GM19351 (cell line): ENCODE data around the gene ARHGEF19.
"Not testable (repeated sequence)": the region's sequence is repeated elsewhere in the genome, so short reads cannot be mapped to it uniquely, and the experiment has no call there.

Experiments
- ATAC-seq: cut with Tn5 transposase; IDR thresholded peaks from one replicate; pipeline ENCODE4 v1.9.1; 2021; ENCODE audit warnings: mild to moderate bottlenecking, moderate library complexity; ENCODE audit not compliant: unreplicated experiment

The ARHGEF19 gene

GRCh38 chr1:16212251-16212961 is at the start of gene ARHGEF19:
Gene ARHGEF19, minus strand, starts transcription at chr1:16212652. Its CDS starts 3,598 bp downstream, at chr1:16209054.
- ATAC-seq = no peak

DNA sequence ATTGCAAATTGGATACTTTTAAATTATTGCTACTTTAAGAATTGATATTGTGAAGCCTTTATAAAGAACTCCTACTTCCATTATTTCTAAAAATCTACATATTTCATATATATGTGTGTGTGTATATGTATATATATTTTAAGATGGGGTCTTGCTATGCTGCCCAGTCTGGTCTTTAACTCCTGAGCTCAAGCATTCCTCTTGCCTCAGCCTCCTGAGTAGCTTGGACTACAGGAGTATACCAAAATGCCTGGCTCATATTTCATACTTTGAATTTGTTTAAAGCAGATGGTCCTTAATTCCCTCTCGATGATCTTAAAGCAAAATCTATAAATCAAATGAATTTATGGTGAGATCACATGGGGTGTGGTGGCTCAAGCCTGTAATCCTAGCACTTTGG is 49.6 kb upstream of the ARHGEF19 start:
- ATAC-seq = no peak

- no peak for ATAC-seq
Measured at GRCh38 chr1:16260814-16261213, 48.4 kb upstream of the ARHGEF19 start.

DNA sequence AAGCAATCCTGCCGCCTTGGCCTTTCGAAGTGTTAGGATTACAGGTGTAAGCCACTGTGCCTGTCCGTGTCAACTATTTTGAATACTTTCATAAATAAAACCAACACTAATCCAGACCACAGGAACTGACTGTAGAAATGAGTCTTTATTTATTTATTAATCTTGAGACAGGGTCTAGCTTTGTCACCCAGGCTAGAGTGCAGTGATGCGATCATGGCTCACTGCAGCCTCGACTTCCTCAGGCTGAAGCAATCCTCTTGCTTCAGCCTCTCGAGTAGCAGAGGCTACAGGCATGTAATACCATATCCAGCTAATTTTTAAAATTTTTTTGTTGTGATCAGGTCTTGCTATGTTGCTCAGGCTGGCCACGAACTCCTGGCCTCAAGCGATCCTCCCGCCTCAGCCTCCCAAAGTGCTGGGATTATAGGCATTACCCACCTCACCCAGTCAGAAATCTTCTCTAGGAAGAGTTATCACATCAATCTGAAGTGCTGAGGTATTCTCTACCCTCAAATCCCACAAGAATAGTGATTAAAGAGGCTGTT is 46.2 kb upstream of the ARHGEF19 start:
- ATAC-seq = no peak

DNA sequence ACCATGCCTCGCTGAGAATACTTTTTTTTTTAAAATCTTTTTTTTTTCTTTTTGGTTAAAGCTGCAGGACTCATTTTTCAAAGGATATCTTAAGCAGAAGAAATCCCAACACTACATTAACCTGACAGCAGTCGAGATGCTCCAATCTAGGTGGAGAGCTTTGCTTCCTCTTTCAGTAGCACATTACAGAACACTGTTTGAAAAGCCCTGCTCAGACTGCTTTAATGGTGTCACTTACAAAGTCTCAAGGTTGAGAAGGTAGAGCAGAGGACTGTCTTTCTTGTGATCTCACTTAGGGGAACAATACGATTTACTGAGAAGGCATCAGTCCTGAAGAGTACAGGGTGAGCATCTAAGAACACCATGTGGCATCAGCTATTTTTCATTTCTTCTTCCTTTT is 45.5 kb upstream of the ARHGEF19 start:
- no peak for ATAC-seq

DNA sequence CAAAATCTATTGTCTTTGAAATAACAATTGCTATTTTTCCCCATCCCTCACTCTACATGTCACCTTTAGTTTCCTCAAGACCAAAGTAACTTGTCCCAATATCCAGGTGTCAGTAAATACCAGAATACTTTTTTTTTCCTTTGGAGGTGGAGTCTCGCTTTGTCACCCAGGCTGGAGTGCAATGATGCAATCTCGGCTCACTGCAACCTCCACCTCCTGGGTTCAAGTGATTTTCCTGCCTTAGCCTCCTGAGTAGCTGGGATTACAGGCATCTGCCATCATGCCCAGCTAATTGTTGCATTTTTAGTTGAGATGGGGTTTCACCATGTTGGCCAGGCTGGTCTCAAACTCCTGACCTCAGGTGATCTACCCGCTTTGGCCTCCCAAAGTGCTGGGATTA is 45.1 kb upstream of the ARHGEF19 start:
- not testable (repeated sequence) for ATAC-seq

DNA sequence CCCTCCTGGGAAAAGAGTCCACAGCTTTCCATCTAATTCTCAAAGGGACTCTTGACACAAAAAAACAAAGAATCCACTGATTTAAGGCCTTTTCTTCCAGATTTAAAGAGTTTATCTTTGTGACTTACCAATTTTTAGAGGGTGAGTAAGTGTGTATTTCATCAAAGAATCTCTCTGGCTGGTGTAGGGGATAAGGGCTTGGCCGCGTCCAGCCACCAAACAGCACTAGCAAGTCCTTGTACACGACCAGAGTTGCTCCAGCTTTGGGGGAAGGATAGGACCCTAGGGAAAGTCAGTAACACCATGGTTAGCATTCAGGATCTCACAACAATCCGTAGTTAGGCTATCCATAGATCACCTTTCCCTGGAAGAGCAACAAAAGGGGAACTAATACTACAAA is 44.0 kb upstream of the ARHGEF19 start:
- ATAC-seq = no peak

GRCh38 chr1:16254263-16254928 is 41.9 kb upstream of the ARHGEF19 start:
- no peak for ATAC-seq

GRCh38 chr1:16253332-16253922 is 41.0 kb upstream of the ARHGEF19 start:
- ATAC-seq = no peak

- ATAC-seq = no peak
Measured at GRCh38 chr1:16252912-16253311, 40.5 kb upstream of the ARHGEF19 start.

- ATAC-seq = no peak
Measured at GRCh38 chr1:16251381-16251780, 38.9 kb upstream of the ARHGEF19 start.

GRCh38 chr1:16250524-16251251 is 38.2 kb upstream of the ARHGEF19 start:
- ATAC-seq = no peak

DNA sequence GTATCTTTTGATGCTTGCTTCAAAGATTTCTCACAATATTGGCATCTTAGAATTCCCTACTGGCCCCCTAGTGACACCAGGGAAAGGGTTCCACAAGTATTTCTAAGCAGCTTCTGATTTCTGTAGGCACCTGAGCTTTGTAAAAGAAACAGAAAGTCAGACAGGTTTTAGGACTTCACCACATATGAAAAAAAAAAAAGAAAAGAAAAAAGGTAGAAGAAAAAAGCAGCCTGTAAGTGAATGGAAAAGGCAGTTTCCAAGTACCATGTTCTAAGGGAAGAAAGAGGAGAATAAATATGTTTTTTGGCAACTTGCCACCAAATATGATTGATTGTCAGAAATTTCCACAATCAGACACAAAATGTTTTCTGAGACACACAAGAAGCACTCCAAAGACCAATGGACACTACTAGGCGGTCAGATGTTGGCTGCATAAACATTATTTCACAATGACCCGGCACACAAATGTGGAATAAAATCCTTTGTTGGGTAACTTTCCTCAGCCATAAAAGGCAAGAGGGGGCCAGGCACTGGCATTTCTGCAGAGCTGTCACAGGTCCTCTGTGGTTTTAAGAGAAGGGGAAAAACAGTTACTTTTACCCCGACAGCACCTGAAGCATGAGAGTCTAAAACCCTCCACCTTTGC is 37.3 kb upstream of the ARHGEF19 start:
- no peak for ATAC-seq

DNA sequence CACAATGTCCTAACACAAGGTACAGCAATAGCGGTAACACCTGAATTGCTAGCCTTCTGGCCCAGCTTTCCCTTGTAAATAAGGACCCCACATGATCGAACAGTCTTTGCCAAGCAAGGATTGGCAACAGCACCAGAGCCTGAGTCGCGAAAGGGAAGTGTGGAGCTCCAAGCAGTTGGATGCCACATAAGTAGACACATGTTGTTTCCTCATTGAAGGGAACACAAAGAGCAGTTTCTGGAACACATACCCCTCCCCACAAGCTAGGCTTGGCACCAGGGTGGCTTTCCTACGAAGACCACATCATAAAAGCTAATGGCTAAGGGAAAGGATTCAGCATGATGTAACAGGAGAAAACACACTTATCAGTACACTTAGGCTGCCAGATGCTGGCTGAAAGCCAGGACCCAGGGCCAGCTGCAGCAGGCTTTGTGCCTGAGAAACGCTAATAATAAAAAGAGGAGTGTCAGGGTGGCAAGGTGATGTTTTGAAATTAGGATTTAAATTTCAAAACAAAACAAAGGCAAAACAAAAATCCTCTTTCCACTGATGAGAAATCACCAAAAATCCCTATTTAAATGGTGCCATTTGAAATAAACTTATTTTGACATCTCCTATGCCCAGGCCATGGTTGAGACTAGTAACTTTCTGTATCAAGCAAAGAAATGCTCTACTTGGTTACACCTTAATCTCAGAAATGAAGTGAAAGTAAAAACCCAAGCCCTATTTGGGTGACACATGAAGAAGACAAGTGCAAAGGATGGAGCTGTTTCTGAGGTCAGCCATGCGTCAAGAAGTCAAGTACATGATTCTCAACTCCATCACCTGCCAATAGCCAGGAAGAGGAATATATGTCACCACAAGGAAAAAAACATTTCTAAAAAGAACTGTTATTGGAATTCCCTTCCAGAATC is 36.4 kb upstream of the ARHGEF19 start:
- ATAC-seq = peak; percentile 63

DNA sequence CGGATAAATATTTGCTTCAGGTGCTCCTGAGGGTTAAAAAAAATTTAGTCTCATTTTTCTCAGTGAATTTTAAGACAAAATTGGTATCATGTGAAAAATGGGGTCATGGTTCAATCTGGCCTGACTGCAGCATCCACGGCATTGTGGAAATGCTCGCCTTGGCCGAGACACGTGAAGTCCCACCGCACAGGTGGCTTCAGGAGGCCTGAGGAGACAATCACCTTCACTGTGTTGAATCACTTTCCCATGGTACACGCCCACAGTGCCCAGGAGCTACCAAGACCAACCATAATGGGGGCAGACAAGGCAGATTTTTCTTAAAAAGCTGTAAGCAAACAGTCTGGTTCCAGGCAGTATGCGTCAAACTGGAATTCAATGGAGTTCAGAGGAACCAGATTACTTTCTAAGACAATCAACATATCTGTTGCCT is 35.6 kb upstream of the ARHGEF19 start:
- no peak for ATAC-seq

- no peak for ATAC-seq
Measured at GRCh38 chr1:16247441-16247840, 35.0 kb upstream of the ARHGEF19 start.

- no peak for ATAC-seq
Measured at GRCh38 chr1:16246961-16247360, 34.5 kb upstream of the ARHGEF19 start.

- not testable (repeated sequence) for ATAC-seq
Measured at GRCh38 chr1:16246239-16246638, 33.8 kb upstream of the ARHGEF19 start.

DNA sequence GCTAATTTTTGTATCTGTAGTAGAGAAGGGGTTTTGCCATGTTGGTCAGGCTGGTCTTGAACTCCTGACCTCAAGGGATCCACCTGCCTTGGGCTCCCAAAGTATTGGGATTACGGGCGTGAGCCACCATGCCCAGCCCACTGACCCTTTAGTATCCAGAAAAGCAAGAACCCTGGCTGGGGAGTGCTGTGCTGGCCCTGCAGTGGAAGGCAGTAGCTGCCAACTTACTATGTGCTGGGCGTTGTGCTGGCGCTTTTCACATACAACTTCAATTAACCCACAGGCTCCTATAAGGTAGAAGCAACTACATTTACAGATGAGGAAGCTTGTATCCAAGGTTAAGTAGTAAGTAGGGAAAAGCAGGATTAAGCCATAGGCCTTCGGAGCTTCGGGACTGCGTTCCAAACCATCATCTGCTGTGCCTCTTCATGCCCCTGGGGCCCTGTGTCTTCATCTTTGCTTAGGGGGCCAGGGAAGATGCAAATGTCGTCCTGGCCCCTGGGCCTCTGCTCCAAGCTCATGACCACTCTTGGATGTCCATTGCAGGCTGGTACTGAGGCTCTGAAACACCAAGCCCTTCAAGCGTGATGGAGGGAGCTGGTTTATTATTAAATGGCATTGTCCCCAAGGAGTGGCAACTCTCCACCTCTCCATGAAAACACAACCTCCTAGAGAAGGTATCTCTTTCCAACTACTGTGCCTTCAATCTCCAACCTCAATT is 33.2 kb upstream of the ARHGEF19 start:
- ATAC-seq = no peak
